IMR-90 (cell line): Measurements from ENCODE around the gene SELENOO. TPM values are rescaled to one million over a fixed set of nuclear protein-coding genes. Genes with fewer than 3 reads are reported as not detected.

Experiments used
- polyA plus RNA-seq, 3 experiments: library from polyadenylated mRNA; depleted of rRNA; stranded (reverse); fragments of >200 nt; gene quantifications; 2 replicates each; pipeline ENCODE4 v1.2.3, GENCODE V29; 2012; ENCODE audit warnings: low replicate concordance in 1 of 3
- total RNA-seq: library from RNA; depleted of rRNA; stranded (reverse); fragments of >200 nt; gene quantifications from 2 replicates; pipeline ENCODE4 v1.2.3, GENCODE V29; 2012
- TF ChIP-seq, protein P1 (sequence below): fragments of 150-350 bp; IDR thresholded peaks from 2 replicates; pipeline ENCODE4 v1.6.1; 2016; ENCODE audit warnings: low read depth, mild to moderate bottlenecking, low read length, moderate library complexity, borderline replicate concordance

Gene SELENOO
- total and polyA plus RNA-seq, 2 of the 4 experiments (the other 2 are of a cell fraction), result 10.4 to 21.4 TPM

DNA sequence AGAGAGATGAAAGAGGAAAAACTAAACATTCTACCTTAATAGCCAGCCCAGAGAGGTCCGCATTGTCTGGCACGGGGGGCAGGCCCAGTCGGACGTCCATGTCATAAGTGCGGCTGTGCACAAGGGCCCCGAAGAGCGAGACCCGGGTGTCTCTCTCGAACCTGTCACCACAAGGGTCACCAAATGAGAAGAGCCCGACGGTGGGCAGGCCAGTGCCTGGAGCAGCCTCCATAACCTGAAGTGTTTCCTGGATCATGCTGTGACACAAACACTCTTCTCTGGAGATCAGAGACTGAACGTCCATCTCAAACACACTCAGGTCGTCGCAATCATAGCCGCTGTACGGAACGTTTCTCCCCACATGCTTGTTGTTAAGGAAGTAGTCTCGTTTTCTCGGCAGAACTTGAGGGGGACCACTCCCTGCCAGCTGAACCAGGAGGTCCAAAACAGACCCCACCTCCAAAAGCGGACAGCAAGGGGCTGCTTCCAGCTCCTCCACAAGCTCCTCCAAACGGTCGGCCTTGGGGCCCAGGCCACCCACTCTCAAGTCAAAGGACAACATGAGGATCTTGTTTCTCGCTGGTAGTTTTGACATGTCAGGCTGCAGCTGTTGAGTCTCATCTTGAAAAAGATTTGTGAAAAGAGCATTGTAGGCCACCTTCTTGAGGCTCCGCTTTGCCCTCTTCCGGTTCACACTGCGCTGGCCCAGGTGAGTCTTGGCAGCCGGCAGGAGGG lies 43.0 kb downstream of the SELENOO start (continued):
- TF ChIP-seq, protein P1, sequence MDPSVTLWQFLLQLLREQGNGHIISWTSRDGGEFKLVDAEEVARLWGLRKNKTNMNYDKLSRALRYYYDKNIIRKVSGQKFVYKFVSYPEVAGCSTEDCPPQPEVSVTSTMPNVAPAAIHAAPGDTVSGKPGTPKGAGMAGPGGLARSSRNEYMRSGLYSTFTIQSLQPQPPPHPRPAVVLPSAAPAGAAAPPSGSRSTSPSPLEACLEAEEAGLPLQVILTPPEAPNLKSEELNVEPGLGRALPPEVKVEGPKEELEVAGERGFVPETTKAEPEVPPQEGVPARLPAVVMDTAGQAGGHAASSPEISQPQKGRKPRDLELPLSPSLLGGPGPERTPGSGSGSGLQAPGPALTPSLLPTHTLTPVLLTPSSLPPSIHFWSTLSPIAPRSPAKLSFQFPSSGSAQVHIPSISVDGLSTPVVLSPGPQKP, result no peak
